HepG2 (cell line): ENCODE measurements around the gene CDHR5. TPM values are rescaled to one million over a fixed set of nuclear protein-coding genes. Genes with fewer than 3 reads are reported as not detected.

Source experiments
- GLI4 ChIP-seq: sonication (generic); formaldehyde crosslinking; IDR thresholded peaks from 2 replicates; pipeline ENCODE4 v1.5.1; 2020; ENCODE audit warnings: missing genetic modification reagents, mild to moderate bottlenecking, moderate library complexity, borderline replicate concordance
- ZBTB7A ChIP-seq: sonication (generic); formaldehyde crosslinking; IDR thresholded peaks from 2 replicates; pipeline ENCODE4 v1.8.0; 2022; ENCODE audit warnings: mild to moderate bottlenecking, missing genetic modification reagents
- ZNF224 ChIP-seq: sonication (generic); formaldehyde crosslinking; IDR thresholded peaks from 2 replicates; pipeline ENCODE4 v1.5.0; 2020; ENCODE audit warnings: mild to moderate bottlenecking, missing genetic modification reagents
- ZNF547 ChIP-seq: sonication (generic); formaldehyde crosslinking; IDR thresholded peaks from 2 replicates; pipeline ENCODE4 v1.5.1; 2020; ENCODE audit warnings: mild to moderate bottlenecking, missing genetic modification reagents
- polyA plus RNA-seq, 8 experiments: library from polyadenylated mRNA; depleted of rRNA in 3 of 8; stranded (reverse) in 7 of 8; unstranded in 1 of 8; fragments of >200 nt; fragmentation: Illumina TruSeq in 4 of 8; extraction: Trizol in 4 of 8; gene quantifications; 2 replicates each; pipeline versions ENCODE4 v1.2.1 to v1.2.3, GENCODE V29; 2011 to 2016; ENCODE audit warnings: low read depth in 4 of 8, missing spikeins in 1 of 8, mixed read lengths in 1 of 8; ENCODE audit not compliant: insufficient read depth in 1 of 8
- total RNA-seq, 5 experiments: library from RNA; depleted of rRNA; stranded (reverse); fragments of >200 nt; fragmentation: Illumina TruSeq; extraction: Trizol; gene quantifications; 2 replicates each; pipeline ENCODE4 v1.2.3, GENCODE V29; 2016; ENCODE audit warnings: low read depth in 1 of 5
- TF ChIP-seq, protein P1 (sequence below), 2 experiments: fragments of 450-650 bp in 1 of 2; sonication (generic) in 1 of 2; formaldehyde crosslinking in 1 of 2; IDR thresholded peaks; 2 replicates each; pipeline versions ENCODE4 v1.6.1 to v1.8.0; 2016 to 2022; ENCODE audit warnings: antibody characterized with exemption in 1 of 2, mild to moderate bottlenecking in 1 of 2, missing genetic modification reagents in 1 of 2
- TF ChIP-seq, protein P2 (sequence below): IDR thresholded peaks from 2 replicates; pipeline ENCODE4 v1.6.1; 2016; ENCODE audit warnings: missing genetic modification reagents, missing compliant biosample characterization
- TF ChIP-seq, protein P3 (sequence below): sonication (generic); formaldehyde crosslinking; IDR thresholded peaks from 2 replicates; pipeline ENCODE4 v1.5.0; 2020; ENCODE audit warnings: mild to moderate bottlenecking, missing genetic modification reagents, borderline replicate concordance
- TF ChIP-seq, protein P4 (sequence below): sonication (generic); formaldehyde crosslinking; IDR thresholded peaks from 2 replicates; pipeline ENCODE4 v1.8.0; 2023; ENCODE audit warnings: mild to moderate bottlenecking, missing genetic modification reagents

Gene CDHR5
- total and polyA plus RNA-seq, 2 of the 13 experiments (the other 11 are each of a cell fraction or from before 2014, with no cell fraction given), result 0.46 to 0.71 TPM

DNA sequence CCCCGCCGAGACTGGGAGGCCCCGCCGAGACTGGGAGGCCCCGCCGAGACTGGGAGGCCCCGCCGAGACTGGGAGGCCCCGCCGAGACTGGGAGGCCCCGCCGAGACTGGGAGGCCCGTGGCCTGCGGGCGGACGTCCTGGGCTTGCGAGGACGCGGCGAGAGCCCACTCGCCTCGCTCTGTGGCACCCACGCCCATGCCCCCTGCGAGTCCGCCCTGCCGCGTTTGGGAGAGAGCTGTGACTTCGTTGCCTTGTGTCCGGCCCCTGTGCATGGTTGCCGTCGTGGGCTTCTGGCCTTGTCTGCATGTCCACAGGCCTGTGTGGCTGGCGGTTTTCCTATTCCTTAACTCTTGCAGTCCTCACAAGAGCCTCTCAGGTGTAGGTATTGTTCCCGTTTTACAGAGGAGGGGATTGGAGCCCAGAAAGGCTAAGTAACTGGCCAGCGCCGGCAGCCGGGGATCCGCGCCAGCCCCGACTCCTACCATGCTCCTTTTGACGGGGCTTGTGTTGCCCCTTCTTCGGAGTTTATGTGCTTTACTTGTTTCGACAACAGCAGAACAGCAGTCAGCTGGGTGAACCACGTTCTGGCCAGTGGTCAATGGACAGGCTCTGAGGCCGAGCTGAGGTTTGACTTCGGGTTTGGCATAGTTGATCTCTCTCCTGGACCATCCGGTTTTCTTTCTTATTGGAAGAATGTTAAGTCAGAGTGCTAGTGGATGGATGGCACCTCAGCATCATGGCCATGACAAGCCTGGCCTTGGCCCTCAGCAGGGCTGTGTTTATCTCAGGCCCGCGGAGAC, 47.7 kb downstream of the CDHR5 start (continued):
- TF ChIP-seq, protein P1, sequence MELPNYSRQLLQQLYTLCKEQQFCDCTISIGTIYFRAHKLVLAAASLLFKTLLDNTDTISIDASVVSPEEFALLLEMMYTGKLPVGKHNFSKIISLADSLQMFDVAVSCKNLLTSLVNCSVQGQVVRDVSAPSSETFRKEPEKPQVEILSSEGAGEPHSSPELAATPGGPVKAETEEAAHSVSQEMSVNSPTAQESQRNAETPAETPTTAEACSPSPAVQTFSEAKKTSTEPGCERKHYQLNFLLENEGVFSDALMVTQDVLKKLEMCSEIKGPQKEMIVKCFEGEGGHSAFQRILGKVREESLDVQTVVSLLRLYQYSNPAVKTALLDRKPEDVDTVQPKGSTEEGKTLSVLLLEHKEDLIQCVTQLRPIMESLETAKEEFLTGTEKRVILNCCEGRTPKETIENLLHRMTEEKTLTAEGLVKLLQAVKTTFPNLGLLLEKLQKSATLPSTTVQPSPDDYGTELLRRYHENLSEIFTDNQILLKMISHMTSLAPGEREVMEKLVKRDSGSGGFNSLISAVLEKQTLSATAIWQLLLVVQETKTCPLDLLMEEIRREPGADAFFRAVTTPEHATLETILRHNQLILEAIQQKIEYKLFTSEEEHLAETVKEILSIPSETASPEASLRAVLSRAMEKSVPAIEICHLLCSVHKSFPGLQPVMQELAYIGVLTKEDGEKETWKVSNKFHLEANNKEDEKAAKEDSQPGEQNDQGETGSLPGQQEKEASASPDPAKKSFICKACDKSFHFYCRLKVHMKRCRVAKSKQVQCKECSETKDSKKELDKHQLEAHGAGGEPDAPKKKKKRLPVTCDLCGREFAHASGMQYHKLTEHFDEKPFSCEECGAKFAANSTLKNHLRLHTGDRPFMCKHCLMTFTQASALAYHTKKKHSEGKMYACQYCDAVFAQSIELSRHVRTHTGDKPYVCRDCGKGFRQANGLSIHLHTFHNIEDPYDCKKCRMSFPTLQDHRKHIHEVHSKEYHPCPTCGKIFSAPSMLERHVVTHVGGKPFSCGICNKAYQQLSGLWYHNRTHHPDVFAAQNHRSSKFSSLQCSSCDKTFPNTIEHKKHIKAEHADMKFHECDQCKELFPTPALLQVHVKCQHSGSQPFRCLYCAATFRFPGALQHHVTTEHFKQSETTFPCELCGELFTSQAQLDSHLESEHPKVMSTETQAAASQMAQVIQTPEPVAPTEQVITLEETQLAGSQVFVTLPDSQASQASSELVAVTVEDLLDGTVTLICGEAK (IDR thresholded peaks at IDR 0.05), result no peak
- TF ChIP-seq, protein P1 (CRISPR knock-in tag; IDR thresholded peaks at IDR 0.05), result peak; percentile 43; the same call in 1 of the 2 replicates
- TF ChIP-seq ZBTB7A (CRISPR knock-in tag), result no peak
- no peak for TF ChIP-seq GLI4 (CRISPR knock-in tag)
- TF ChIP-seq, protein P2, sequence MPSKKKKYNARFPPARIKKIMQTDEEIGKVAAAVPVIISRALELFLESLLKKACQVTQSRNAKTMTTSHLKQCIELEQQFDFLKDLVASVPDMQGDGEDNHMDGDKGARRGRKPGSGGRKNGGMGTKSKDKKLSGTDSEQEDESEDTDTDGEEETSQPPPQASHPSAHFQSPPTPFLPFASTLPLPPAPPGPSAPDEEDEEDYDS (CRISPR knock-in tag), result no peak
- TF ChIP-seq ZNF224 (CRISPR knock-in tag), result no peak
- TF ChIP-seq, protein P3, sequence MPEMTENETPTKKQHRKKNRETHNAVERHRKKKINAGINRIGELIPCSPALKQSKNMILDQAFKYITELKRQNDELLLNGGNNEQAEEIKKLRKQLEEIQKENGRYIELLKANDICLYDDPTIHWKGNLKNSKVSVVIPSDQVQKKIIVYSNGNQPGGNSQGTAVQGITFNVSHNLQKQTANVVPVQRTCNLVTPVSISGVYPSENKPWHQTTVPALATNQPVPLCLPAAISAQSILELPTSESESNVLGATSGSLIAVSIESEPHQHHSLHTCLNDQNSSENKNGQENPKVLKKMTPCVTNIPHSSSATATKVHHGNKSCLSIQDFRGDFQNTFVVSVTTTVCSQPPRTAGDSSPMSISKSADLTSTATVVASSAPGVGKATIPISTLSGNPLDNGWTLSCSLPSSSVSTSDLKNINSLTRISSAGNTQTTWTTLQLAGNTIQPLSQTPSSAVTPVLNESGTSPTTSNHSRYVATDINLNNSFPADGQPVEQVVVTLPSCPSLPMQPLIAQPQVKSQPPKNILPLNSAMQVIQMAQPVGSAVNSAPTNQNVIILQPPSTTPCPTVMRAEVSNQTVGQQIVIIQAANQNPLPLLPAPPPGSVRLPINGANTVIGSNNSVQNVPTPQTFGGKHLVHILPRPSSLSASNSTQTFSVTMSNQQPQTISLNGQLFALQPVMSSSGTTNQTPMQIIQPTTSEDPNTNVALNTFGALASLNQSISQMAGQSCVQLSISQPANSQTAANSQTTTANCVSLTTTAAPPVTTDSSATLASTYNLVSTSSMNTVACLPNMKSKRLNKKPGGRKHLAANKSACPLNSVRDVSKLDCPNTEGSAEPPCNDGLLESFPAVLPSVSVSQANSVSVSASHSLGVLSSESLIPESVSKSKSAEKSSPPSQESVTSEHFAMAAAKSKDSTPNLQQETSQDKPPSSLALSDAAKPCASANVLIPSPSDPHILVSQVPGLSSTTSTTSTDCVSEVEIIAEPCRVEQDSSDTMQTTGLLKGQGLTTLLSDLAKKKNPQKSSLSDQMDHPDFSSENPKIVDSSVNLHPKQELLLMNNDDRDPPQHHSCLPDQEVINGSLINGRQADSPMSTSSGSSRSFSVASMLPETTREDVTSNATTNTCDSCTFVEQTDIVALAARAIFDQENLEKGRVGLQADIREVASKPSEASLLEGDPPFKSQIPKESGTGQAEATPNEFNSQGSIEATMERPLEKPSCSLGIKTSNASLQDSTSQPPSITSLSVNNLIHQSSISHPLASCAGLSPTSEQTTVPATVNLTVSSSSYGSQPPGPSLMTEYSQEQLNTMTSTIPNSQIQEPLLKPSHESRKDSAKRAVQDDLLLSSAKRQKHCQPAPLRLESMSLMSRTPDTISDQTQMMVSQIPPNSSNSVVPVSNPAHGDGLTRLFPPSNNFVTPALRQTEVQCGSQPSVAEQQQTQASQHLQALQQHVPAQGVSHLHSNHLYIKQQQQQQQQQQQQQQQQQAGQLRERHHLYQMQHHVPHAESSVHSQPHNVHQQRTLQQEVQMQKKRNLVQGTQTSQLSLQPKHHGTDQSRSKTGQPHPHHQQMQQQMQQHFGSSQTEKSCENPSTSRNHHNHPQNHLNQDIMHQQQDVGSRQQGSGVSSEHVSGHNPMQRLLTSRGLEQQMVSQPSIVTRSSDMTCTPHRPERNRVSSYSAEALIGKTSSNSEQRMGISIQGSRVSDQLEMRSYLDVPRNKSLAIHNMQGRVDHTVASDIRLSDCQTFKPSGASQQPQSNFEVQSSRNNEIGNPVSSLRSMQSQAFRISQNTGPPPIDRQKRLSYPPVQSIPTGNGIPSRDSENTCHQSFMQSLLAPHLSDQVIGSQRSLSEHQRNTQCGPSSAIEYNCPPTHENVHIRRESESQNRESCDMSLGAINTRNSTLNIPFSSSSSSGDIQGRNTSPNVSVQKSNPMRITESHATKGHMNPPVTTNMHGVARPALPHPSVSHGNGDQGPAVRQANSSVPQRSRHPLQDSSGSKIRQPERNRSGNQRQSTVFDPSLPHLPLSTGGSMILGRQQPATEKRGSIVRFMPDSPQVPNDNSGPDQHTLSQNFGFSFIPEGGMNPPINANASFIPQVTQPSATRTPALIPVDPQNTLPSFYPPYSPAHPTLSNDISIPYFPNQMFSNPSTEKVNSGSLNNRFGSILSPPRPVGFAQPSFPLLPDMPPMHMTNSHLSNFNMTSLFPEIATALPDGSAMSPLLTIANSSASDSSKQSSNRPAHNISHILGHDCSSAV, result no peak
- TF ChIP-seq ZNF547, result no peak
- TF ChIP-seq, protein P4, sequence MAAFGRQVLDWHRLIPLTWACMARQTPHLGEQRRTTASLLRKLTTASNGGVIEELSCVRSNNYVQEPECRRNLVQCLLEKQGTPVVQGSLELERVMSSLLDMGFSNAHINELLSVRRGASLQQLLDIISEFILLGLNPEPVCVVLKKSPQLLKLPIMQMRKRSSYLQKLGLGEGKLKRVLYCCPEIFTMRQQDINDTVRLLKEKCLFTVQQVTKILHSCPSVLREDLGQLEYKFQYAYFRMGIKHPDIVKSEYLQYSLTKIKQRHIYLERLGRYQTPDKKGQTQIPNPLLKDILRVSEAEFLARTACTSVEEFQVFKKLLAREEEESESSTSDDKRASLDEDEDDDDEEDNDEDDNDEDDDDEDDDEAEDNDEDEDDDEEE (CRISPR knock-in tag), result 0 out of 2 replicates have a peak, but pooled peaks have one; percentile 40
